Measurements from ENCODE around the gene CRYBG3.
"Not testable (repeated sequence)": the region's sequence is repeated elsewhere in the genome, so short reads cannot be mapped to it uniquely, and the experiment has no call there.

The CRYBG3 gene

DNA sequence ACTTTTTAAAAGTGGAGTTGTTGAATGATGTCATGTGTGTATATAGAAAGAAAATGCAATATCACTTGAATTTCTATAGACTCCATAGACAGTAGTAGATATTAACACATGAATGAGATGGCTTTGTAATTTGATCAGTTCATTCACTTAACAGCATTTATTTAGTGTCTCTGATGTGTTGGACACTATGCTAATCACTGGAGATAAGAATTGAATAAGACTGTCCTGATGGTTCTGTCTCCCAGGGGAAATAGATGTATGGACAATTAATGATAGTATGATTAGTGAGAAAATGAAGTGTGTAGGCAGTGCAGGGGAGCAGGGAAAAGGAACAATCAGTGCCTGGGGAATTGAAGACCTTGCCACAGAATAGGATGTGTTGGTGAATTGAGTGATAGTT lies 77.5 kb downstream of the CRYBG3 start:
- DNase-seq = no peak

DNA sequence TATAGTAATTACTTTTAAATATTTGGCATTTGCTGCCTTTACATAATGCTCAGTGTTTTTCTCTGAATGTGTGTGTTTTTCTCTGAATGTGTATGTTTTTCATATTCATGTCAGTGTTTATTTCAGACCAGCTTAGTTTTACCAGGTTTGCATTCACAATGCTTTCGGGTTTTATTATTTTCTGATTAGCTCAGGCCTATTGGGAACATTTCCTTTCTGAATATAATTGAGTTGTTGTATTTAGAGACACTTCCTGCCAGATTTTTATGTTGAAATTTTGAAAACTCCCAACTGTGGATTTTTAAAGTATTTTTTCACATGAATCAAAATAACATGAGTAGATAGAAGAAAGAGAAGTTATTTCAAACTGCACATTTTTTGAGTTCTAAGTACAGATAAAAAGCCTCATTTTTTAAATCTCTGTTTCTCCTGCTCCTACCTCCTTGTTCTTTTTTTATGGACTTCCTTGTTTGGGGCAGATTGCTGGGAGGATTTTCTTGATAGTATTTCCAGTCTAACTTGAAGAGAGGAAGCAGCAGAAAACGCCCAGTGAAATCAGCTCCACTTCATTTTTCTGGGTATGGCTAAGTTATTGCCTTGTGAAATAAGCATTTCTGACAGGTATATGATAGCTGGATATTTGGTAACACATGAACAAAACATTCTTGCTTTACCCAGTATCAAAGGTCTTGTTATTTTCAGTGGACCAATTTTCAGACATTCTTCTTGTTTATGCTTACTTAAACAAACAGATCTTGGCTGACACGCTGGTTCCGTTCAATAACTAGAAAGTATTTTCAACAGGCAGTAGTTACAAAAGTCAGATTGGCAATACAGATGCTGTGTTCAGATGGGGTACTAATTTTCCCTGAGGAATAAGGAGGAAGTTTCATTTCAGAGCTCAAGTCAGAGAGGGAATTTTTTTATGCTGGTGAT lies 79.8 kb downstream of the CRYBG3 start:
- no peak for DNase-seq

GRCh38 chr3:97909830-97910229 lies 88.0 kb downstream of the CRYBG3 start:
- not testable (repeated sequence) for DNase-seq

DNA sequence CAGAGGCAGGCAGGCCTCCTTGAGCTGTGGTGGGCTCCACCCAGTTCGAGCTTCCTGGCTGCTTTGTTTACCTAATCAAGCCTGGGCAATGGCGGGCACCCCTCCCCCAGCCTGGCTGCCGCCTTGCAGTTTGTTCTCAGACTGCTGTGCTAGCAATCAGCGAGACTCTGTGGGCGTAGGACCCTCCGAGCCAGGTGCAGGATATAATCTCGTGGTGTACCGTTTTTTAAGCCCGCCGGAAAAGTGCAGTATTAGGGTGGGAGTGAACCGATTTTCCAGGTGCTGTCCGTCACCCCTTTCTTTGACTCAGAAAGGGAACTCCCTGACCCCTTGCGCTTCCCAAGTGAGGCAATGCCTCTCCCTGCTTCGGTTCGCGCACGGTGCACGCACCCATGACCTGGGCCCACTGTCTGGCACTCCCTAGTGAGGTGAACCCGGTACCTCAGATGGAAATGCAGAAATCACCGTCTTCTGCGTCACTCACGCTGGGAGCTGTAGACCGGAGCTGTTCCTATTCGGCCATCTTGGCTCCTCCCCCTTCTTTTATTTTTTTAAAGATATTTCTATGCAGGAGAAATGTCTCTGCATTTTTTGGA lies 88.5 kb downstream of the CRYBG3 start:
- DNase-seq = not testable (repeated sequence)

GRCh38 chr3:97910931-97911351 lies 89.1 kb downstream of the CRYBG3 start:
- DNase-seq = no peak

- no peak for DNase-seq
Observed at GRCh38 chr3:97911459-97911858, 89.6 kb downstream of the CRYBG3 start.

- no peak for DNase-seq
Observed at GRCh38 chr3:97914388-97914787, 92.6 kb downstream of the CRYBG3 start.

DNA sequence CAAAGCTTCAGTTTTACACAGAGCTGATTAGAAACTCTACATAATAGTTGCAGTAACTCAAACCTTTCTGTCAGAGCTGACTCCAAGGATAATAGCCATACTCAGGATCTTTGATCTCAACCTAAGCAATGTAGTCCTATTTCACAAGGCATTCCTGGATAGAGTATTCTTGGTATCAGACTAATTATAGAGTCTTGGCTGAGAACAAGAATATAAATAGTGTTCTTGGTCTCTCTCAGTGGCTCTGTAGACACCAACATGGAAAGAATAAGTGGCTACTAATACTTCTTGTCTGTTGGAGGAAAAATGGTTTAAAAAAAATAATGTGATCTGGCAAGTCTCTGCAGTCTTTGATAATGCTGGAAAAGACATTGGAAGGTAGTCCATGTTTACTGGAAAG lies 94.8 kb downstream of the CRYBG3 start:
- DNase-seq = no peak

DNA sequence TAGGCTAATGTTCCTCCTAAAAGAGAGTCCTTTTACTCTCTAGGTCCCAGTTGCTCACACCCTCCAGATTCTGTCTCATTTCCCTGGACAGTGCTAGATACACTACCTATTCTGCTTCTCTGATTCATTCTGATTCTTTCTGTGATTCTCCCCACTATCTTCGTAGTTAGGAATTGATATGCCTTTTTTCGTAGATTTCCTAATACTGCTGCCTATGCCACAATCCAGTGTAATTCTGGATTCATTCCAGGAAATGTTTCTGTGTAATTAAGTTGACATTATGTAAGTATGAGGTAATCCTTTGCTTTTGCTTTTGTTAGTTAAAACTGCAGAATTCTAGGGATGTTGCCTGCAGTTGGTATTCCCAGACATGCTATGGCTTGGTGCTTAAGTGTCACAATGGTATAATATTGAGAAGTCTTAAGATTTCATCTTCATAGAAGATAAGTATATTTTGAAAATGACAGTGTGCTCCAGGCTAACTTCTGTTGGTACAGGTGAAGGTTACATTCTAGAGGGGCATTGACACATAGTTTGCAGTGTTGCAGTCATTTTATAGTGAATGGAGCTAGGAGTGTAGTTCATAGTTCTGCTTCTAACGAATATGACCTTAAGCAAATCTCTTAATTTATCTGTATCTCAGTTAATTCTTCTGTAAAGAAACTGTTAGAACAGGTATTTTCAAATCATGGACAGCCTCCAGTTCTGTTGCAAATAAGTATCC lies 96.2 kb downstream of the CRYBG3 start:
- no peak for DNase-seq

DNA sequence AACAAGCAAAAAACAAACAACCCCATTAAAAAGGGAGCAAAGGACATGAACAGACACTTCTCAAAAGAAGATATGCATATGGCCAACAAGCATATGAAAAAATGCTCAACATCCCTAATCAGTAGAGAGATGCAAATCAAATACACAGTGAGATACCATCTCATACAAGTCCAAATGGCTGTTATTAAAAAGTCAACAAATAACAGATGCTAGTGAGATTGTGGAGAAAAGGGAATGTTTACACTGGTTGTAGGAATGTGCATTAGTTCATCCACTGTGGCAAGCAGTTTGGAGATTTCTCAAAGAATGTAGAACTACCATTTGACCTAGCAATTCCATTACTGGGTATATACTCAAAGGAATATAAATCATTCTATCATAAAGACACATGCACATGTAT lies 105.9 kb downstream of the CRYBG3 start:
- no peak for DNase-seq

- no peak for DNase-seq
Observed at GRCh38 chr3:97928986-97929385, 107.2 kb downstream of the CRYBG3 start.

- DNase-seq = no peak
Observed at GRCh38 chr3:97930018-97930417, 108.2 kb downstream of the CRYBG3 start.

DNA sequence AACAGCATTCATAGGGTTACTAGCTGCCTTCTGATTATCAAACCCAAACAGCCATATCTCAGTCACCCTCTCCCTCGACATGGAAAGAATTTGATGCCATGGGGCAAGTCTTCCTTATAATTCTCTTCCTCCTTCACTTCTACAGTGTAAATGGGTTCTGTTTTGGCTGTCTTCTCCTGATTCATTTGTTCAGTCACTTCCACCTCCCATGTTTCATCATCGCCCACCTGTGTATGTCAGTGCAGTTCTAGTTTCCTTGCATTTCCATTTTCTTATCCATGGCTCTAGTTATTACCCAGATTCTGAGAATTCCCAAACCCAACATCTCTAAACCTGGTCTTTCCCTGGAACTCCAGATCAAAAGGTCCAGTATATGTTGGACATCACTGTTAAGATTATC lies 109.4 kb downstream of the CRYBG3 start:
- DNase-seq = no peak

DNA sequence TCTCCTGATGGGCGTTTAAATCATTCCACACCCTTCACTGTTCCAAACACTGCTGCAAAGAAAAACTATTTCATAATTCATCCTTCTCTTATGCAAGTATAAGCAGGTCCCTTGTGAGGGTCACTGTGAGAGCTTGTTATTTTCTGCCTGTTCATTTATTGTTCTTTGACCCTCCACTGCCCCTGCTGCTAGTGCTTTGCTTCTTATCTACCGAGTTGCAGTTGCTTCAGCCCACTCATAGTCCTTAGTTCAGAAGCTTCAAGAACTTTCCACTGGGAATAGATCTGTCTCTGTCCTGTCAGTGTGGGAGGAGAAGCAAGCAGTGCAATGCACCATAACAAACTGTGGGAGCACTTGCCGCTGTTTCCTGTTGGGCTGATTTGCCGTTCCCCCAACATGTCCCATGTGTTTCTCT lies 110.6 kb downstream of the CRYBG3 start:
- DNase-seq = no peak

- DNase-seq = no peak
Observed at GRCh38 chr3:97934980-97935695, 113.3 kb downstream of the CRYBG3 start.

GRCh38 chr3:97935842-97936241 lies 114.0 kb downstream of the CRYBG3 start:
- DNase-seq = no peak

- no peak for DNase-seq
Observed at GRCh38 chr3:97937205-97937604, 115.4 kb downstream of the CRYBG3 start.

DNA sequence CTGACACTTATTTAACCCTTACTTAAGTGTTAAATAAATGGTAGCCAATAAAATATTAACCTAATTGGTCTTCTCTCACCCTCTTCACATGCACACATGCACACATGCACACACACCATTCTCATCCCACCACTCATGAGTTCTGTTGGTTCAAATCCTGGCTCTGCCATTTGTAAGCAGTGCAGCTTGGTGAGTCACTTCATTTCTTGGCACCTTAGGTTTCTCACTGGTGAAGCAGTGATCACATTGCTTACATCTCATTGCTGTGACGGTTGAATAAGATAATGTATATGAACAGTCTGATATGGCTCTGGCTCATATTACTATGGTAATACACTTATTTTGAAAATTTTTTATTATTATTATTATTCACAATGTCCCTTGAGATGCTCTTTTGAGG lies 116.6 kb downstream of the CRYBG3 start:
- DNase-seq = no peak

GRCh38 chr3:97939401-97939800 lies 117.6 kb downstream of the CRYBG3 start:
- DNase-seq = no peak

DNA sequence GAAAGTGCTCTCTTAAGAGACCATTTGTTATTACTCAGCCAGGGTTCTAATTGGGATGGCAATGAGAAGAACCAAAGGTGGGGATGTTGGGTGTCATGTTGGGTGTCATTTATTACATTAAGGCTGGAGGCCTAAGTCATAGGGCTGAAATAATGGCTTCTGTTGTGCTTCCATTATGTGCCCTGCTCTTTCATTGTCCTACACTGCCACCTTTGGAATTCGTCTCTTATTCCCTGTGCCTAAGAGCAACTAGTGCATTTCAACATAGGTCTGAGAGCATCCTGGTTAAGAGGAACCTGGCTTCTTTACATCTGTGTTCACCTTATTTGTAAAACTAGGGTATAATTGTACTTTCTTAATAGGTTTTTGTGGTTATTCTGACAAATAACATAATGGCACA lies 118.2 kb downstream of the CRYBG3 start:
- DNase-seq = no peak

- DNase-seq = no peak
Observed at GRCh38 chr3:97942801-97943546, 121.2 kb downstream of the CRYBG3 start.
